Mucosa of stomach (tissue), 1 donor: ENCODE data around the gene ZNF174.

Experiments
- H3K27me3 ChIP-seq: one replicate; pipeline ENCODE4 v1.7.0; 2013; ENCODE audit warnings: mild to moderate bottlenecking, low read length; ENCODE audit not compliant: control insufficient read depth, insufficient read depth
- H3K36me3 ChIP-seq: one replicate; pipeline ENCODE4 v1.7.0; 2013; ENCODE audit warnings: low read length; ENCODE audit not compliant: control insufficient read depth, insufficient read depth
- H3K4me1 ChIP-seq: one replicate; pipeline ENCODE4 v1.7.0; 2013; ENCODE audit warnings: mild to moderate bottlenecking, low read length; ENCODE audit not compliant: control insufficient read depth, insufficient read depth
- H3K4me3 ChIP-seq: one replicate; pipeline ENCODE4 v1.7.0; 2013; ENCODE audit warnings: low read length
- H3K9ac ChIP-seq: one replicate; pipeline ENCODE4 v1.7.0; 2013; ENCODE audit warnings: mild to moderate bottlenecking, low read length, moderate library complexity
- H3K9me3 ChIP-seq: one replicate; pipeline ENCODE4 v1.7.0; 2013; ENCODE audit warnings: mild to moderate bottlenecking, low read length, moderate library complexity; ENCODE audit not compliant: control insufficient read depth
- donor health status: Pancreatic carcinoma.

ZNF174 gene

GRCh38 chr16:3400779-3401688, at the start of gene ZNF174, which contains the start of gene ZSCAN32:
Gene ZNF174 (plus strand): TSS chr16:3401215. CDS start chr16:3402005, 790 bp downstream.
Gene ZSCAN32 (minus strand): TSS chr16:3401004. CDS start chr16:3397557, 3,447 bp downstream.
- Histone ChIP-seq H3K27me3 (no peaks in the 10 kb centered on the region), H3K4me3 (peak within 1 kb of the TSS; percentile 93), H3K36me3 (peaks cover 22% of the 10 kb centered on the region), H3K9ac (peak within 1 kb of the TSS; percentile 87), H3K9me3 (peaks cover 13% of the 10 kb centered on the region), H3K4me1 (peaks cover 6% of the 10 kb centered on the region)

DNA sequence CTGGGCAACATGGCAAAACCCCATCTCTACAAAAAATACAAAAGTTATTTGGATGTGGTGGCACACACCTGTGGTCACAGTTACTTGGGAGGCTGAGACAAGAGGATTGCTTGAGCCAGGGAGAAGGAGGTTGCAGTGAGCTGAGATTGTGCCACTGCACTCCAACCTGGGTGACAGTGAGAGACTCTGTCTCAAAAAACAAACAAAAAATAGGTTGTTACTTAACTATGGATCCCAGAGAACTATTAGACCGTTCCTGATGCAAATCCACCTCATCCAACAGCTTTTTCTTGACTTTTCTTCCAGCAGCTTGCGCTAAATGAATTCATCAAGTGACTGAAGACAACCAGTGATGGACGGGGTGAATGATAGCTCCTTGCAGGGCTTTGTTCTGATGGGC, 45.4 kb upstream of the ZNF174 start, which contains the start of gene OR2C1:
OR2C1 (plus strand) TSS at position 301 of the 400 bp plus-strand sequence; CDS start at position 353, 52 bp downstream.
- no peak within 1 kb of the TSS for H3K9ac ChIP-seq
- H3K27me3 ChIP-seq, result no peaks in the 10 kb centered on the region
- H3K36me3 ChIP-seq, result no peaks in the 10 kb centered on the region
- H3K4me3 ChIP-seq, result no peak within 1 kb of the TSS
- no peaks in the 10 kb centered on the region for H3K9me3 ChIP-seq
- H3K4me1 ChIP-seq, result no peaks in the 10 kb centered on the region

- no peaks in the 10 kb centered on the region for H3K27me3 ChIP-seq
- no peaks in the 10 kb centered on the region for H3K4me1 ChIP-seq
- H3K9me3 ChIP-seq, result no peaks in the 10 kb centered on the region
- H3K36me3 ChIP-seq, result no peaks in the 10 kb centered on the region
- no peak overlapping the region for H3K9ac ChIP-seq
- no peak overlapping the region for H3K4me3 ChIP-seq
Observed at GRCh38 chr16:3356118-3356517, 44.9 kb upstream of the ZNF174 start.

DNA sequence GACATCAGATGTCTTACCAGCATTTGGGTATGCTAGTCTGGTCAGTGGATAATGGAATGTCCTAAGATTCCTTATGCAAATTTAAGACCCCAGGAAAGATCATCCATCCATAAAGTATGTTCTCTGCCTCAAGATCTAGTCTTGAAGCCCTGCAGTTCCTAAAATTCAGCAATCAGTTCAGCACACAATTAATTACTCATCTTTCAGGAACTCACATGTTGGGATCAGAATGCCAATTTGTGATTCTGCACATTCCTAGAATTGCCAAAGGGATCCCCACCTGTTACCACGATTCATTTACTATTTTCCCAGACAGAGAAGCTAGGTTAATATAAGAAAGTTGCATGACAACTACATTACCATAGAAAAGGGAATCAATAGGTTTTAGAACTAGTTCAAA, 42.1 kb upstream of the ZNF174 start:
- Histone ChIP-seq H3K4me3 (no peak overlapping the region), H3K9me3 (no peaks in the 10 kb centered on the region), H3K4me1 (no peaks in the 10 kb centered on the region), H3K9ac (no peak overlapping the region), H3K36me3 (no peaks in the 10 kb centered on the region), H3K27me3 (no peaks in the 10 kb centered on the region)

- Histone ChIP-seq H3K36me3 (no peaks in the 10 kb centered on the region), H3K9me3 (peaks cover 8% of the 10 kb centered on the region), H3K4me1 (no peaks in the 10 kb centered on the region), H3K27me3 (no peaks in the 10 kb centered on the region), H3K4me3 (no peak overlapping the region), H3K9ac (no peak overlapping the region)
Observed at GRCh38 chr16:3362931-3363330, 38.1 kb upstream of the ZNF174 start.

- Histone ChIP-seq H3K36me3 (no peaks in the 10 kb centered on the region), H3K9me3 (peaks cover 8% of the 10 kb centered on the region), H3K4me1 (no peaks in the 10 kb centered on the region), H3K27me3 (no peaks in the 10 kb centered on the region), H3K9ac (no peak overlapping the region), H3K4me3 (no peak overlapping the region)
Observed at GRCh38 chr16:3363793-3364192, 37.2 kb upstream of the ZNF174 start.

DNA sequence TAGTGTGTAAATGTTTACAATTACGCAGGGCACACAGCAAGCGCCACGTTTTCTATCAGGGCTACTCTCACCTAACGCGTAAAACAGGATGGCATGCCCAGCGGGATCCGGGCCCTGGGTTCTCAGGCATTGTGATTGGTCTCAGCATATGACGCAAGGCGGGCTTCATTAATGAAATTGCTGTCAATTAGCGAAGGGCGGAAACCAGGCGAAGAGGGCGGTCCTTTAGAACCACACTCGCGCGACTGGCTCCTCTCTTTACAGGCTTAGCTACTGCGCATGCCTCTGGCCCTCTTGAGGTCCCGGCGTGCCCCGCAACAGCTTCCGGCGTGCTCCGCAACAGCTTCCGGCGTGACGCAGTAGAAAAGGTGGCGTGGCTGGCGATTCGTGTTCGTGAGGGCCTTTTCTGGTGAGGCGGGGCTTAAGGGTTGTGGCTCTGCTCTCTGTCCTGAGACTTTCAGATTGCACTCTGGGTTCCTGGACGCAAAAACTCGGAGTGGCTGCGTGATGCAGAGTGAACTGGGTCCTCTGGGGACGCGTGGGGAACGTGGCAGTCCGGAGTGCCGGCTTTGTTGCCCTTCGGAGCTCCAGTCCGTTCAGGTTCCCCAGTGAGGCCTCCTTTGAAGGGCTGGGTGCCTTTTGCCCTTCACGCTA, 36.1 kb upstream of the ZNF174 start:
- no peaks in the 10 kb centered on the region for H3K4me1 ChIP-seq
- H3K36me3 ChIP-seq, result no peaks in the 10 kb centered on the region
- peak overlapping the region; percentile 53 for H3K4me3 ChIP-seq
- no peaks in the 10 kb centered on the region for H3K27me3 ChIP-seq
- H3K9ac ChIP-seq, result peak overlapping the region; percentile 60
- peaks cover 8% of the 10 kb centered on the region for H3K9me3 ChIP-seq

GRCh38 chr16:3369073-3369472, 31.9 kb upstream of the ZNF174 start:
- H3K9me3 ChIP-seq, result peaks cover 8% of the 10 kb centered on the region
- no peaks in the 10 kb centered on the region for H3K36me3 ChIP-seq
- H3K9ac ChIP-seq, result no peak overlapping the region
- no peak overlapping the region for H3K4me3 ChIP-seq
- no peaks in the 10 kb centered on the region for H3K4me1 ChIP-seq
- H3K27me3 ChIP-seq, result no peaks in the 10 kb centered on the region

GRCh38 chr16:3375680-3376079, 25.3 kb upstream of the ZNF174 start:
- H3K9me3 ChIP-seq, result no peaks in the 10 kb centered on the region
- H3K4me1 ChIP-seq, result no peaks in the 10 kb centered on the region
- no peak overlapping the region for H3K4me3 ChIP-seq
- no peak overlapping the region for H3K9ac ChIP-seq
- H3K27me3 ChIP-seq, result no peaks in the 10 kb centered on the region
- H3K36me3 ChIP-seq, result peaks cover 3% of the 10 kb centered on the region

GRCh38 chr16:3377917-3378316, 23.1 kb upstream of the ZNF174 start:
- H3K4me1 ChIP-seq, result no peaks in the 10 kb centered on the region
- H3K36me3 ChIP-seq, result peaks cover 10% of the 10 kb centered on the region
- no peaks in the 10 kb centered on the region for H3K27me3 ChIP-seq
- H3K9me3 ChIP-seq, result peaks cover 10% of the 10 kb centered on the region
- H3K4me3 ChIP-seq, result no peak overlapping the region
- H3K9ac ChIP-seq, result no peak overlapping the region

GRCh38 chr16:3383045-3383448, 18.0 kb upstream of the ZNF174 start:
- H3K9ac ChIP-seq, result no peak overlapping the region
- no peaks in the 10 kb centered on the region for H3K27me3 ChIP-seq
- no peaks in the 10 kb centered on the region for H3K4me1 ChIP-seq
- no peak overlapping the region for H3K4me3 ChIP-seq
- peaks cover 24% of the 10 kb centered on the region for H3K36me3 ChIP-seq
- peaks cover 28% of the 10 kb centered on the region for H3K9me3 ChIP-seq

DNA sequence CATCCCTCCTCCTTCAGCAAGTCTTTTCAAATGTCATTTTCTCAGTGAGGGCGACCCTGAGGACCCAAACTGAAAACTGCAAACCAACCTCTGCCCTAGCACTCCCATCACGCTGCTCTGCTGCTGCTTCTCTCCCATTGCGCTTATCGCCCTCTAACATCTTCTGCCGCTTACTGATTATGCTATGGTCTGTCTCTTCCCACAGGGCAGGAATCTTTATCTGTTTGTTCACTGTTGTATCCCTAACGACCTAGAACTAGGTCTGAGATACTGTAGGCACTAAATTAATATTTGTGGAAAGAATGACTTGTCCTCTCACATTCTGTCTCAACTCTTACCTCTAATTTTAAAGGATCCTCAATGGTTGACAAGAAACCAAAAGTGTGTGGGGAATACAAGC, 12.7 kb upstream of the ZNF174 start:
- Histone ChIP-seq H3K36me3 (peaks cover 25% of the 10 kb centered on the region), H3K4me3 (no peak overlapping the region), H3K9ac (no peak overlapping the region), H3K27me3 (no peaks in the 10 kb centered on the region), H3K9me3 (peaks cover 27% of the 10 kb centered on the region), H3K4me1 (no peaks in the 10 kb centered on the region)
